ENCODE measurements around the gene NFIX. TPM values are rescaled to one million over a fixed set of nuclear protein-coding genes. Genes with fewer than 3 reads are reported as not detected.

Gene NFIX
- total RNA-seq, 1 donor from 2014 or later: 146 TPM

DNA sequence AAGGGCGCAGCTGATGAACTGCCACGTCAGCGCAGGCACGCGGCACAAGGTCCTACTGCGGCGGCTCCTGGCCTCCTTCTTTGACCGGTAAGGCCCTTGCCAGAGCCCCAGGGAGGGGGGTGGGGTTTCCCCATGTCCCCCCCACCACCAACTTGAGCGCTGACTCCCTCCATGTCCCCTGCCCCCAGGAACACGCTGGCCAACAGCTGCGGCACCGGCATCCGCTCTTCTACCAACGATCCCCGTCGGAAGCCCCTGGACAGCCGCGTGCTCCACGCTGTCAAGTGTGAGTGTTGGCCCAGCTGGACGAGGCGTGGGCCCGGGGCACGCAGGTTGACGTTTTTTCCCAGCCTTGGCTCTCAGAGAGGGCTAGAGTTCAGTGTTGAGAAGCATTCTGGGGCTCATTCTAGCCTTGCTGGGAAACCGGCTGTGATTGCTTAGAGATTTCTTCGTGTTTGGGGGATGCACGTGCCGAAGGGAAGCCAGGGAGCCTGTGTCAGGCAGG, 142.1 kb downstream of the NFIX start:
- DNase-seq: no peak
- H3K4me1 ChIP-seq: peaks cover 17% of the 10 kb centered on the region
- no peaks in the 10 kb centered on the region for H3K9me3 ChIP-seq
- no peak overlapping the region for H3K27ac ChIP-seq
- no peaks in the 10 kb centered on the region for H3K27me3 ChIP-seq (ENCODE audit: low read depth)
- intact Hi-C loops (cut with DNase I): no loop called here
- H3K36me3 ChIP-seq: peaks cover 48% of the 10 kb centered on the region
- ATAC-seq: no peak
- TF ChIP-seq, protein P1, sequence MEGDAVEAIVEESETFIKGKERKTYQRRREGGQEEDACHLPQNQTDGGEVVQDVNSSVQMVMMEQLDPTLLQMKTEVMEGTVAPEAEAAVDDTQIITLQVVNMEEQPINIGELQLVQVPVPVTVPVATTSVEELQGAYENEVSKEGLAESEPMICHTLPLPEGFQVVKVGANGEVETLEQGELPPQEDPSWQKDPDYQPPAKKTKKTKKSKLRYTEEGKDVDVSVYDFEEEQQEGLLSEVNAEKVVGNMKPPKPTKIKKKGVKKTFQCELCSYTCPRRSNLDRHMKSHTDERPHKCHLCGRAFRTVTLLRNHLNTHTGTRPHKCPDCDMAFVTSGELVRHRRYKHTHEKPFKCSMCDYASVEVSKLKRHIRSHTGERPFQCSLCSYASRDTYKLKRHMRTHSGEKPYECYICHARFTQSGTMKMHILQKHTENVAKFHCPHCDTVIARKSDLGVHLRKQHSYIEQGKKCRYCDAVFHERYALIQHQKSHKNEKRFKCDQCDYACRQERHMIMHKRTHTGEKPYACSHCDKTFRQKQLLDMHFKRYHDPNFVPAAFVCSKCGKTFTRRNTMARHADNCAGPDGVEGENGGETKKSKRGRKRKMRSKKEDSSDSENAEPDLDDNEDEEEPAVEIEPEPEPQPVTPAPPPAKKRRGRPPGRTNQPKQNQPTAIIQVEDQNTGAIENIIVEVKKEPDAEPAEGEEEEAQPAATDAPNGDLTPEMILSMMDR (IDR thresholded peaks at IDR 0.05): no peak
- H3K4me3 ChIP-seq: no peak overlapping the region

DNA sequence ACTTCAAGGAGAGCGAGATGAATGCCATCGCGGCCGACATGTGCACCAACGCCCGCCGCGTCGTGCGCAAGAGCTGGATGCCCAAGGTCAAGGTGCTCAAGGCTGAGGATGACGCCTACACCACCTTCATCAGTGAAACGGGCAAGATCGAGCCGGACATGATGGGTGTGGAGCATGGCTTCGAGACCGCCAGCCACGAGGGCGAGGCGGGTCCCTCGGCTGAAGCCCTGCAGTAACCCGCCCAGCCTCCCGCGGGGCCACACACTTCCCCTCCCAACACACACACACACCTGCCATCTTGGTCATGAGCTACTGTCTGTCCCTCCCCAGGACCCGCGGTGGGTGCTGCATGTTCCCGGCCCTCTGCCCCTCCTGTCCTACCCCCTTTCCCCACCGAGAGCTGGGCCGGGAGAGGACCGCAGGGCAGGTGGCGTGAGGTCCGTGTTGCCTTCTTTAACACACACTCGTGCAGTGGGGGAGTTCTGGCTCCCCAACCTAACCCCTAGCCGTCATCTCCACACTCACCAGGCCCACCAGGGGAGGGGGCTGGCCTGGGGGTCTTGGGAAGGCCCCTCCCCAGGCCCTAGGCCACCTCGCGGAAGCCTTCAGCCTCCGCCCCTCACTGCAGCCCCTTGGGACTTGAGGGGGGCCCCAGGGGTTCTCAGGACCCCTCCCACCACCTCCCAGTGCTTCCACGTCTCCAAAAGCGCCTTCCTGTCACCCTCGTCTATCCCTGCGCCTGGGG, 143.1 kb downstream of the NFIX start:
- no peak for DNase-seq
- Histone ChIP-seq H3K27me3 (ENCODE audit: low read depth) (no peaks in the 10 kb centered on the region), H3K27ac (no peak overlapping the region), H3K36me3 (peaks cover 48% of the 10 kb centered on the region), H3K4me3 (no peak overlapping the region), H3K9me3 (no peaks in the 10 kb centered on the region), H3K4me1 (peaks cover 15% of the 10 kb centered on the region)
- no peak for ATAC-seq
- intact Hi-C loops (cut with DNase I): no loop called here
- TF ChIP-seq, protein P1 (IDR thresholded peaks at IDR 0.05): no peak

DNA sequence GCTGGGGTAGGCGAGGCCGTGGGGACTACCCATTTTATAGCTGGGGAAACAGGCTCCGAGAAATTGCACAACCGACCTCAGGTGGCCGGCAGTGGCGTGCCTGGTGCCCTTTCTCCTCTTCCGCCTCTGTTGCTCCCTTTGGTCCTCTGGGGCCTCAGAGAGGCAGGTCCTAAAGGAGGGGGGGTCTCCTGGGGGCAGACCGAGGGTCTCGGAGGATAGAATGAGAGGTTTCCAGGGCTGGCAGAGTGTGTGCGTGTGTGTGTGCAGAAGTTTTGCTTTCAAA, 143.6 kb downstream of the NFIX start:
- peaks cover 15% of the 10 kb centered on the region for H3K4me1 ChIP-seq
- ATAC-seq (no peak), DNase-seq (no peak)
- intact Hi-C loops (cut with DNase I): no loop called here
- TF ChIP-seq, protein P1 (IDR thresholded peaks at IDR 0.05): no peak
- H3K4me3 ChIP-seq: no peak overlapping the region
- H3K27me3 ChIP-seq (ENCODE audit: low read depth): no peaks in the 10 kb centered on the region
- H3K27ac ChIP-seq: no peak overlapping the region
- peaks cover 50% of the 10 kb centered on the region for H3K36me3 ChIP-seq
- H3K9me3 ChIP-seq: no peaks in the 10 kb centered on the region

DNA sequence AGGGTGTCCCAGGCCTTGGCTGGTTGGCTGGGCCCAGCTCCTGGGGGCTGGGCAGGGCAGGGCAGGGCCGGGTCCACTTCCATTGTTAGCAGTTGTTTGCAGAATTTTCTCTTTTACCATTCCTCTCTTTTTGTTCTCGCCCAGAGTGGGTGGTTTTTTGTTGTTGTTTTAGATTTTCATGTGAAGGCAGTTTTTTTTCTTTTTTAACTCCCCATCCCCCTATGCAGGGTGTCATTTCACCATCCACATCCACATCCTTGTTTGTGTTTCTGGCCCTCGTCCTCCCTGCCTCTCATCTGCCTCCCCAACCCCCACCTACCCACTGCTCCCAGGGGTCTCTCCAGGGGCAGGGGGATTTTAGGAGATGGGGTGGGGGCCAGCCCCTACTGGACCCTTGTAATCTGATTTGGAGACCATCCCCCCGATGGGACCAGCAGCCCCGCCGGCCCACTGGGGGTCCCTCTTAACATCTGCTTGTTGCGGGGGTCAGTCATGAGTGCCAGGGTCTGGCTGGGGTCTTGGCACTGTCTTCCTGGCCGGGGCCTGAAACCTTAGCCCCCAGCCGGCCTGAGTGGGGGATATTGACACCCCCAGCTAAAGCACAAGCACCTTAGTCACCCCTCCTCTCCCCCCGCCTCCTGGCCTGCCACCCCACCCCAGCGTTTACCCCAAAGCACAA, 144.5 kb downstream of the NFIX start:
- no peak overlapping the region for H3K27ac ChIP-seq
- peaks cover 57% of the 10 kb centered on the region for H3K36me3 ChIP-seq
- no peak overlapping the region for H3K4me3 ChIP-seq
- no peaks in the 10 kb centered on the region for H3K27me3 ChIP-seq (ENCODE audit: low read depth)
- TF ChIP-seq, protein P1 (IDR thresholded peaks at IDR 0.05): no peak
- DNase-seq (no peak), ATAC-seq (no peak)
- intact Hi-C loops (cut with DNase I): no loop called here
- peaks cover 15% of the 10 kb centered on the region for H3K4me1 ChIP-seq
- H3K9me3 ChIP-seq: no peaks in the 10 kb centered on the region

DNA sequence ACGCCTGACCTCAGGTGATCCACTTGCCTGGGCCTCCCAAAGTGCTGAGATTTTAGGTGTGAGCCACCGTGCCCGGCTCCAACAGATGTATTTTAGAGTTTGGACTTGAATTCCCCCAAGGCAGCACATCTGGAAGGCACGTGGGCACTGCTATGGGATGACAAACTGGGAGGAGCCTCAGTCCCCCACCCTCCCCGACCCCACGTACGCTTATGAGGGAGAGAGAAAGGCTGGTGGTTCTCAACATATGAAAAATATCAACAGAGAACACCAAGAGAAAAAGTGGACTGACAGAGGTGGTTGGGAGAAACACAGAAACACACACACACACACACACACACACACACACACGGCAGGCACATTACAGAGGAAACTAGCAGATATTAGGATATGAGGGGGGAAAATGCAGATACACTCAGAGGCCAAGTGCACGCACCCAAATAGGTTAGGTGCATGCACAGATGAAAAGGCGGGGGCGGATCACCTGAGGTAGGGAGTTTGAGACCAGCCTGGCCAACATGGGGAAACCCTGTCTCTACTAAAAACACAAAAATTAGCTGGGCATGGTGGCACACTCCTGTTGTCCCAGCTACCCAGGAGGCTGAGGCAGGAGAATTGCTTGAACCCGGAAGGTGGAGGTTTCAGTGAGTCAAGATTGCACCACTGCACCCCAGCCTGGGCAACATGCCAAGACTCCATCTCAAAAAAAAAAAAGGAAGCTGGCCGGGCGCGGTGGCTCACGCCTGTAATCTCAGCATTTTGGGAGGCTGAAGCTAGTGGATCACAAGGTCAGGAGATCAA, 151.7 kb downstream of the NFIX start:
- ATAC-seq (no peak), DNase-seq (peak; percentile 77)
- TF ChIP-seq, protein P1 (IDR thresholded peaks at IDR 0.05): no peak
- H3K27ac ChIP-seq: no peak overlapping the region
- intact Hi-C loops (cut with DNase I): no loop called here
- H3K4me3 ChIP-seq: no peak overlapping the region
- H3K36me3 ChIP-seq: peaks cover 21% of the 10 kb centered on the region
- H3K27me3 ChIP-seq (ENCODE audit: low read depth): no peaks in the 10 kb centered on the region
- peaks cover 17% of the 10 kb centered on the region for H3K4me1 ChIP-seq
- H3K9me3 ChIP-seq: no peaks in the 10 kb centered on the region

Other genes starting within 250 kb of the NFIX start
- gene BEST2, start 243.7 kb upstream of the NFIX start, total RNA-seq: not detected
- gene HOOK2, start 219.9 kb upstream of the NFIX start, total RNA-seq: 57.5 TPM
- gene JUNB, start 204.0 kb upstream of the NFIX start, total RNA-seq: 131 TPM
- 101 TPM for gene PRDX2, start 193.7 kb upstream of the NFIX start, total RNA-seq
- 1.5 TPM for gene THSD8, start 193.4 kb upstream of the NFIX start, total RNA-seq
- 10.9 TPM for gene RNASEH2A, start 188.9 kb upstream of the NFIX start, total RNA-seq
- gene RTBDN, start 160.9 kb upstream of the NFIX start, total RNA-seq: not detected
- 0.15 TPM for gene MAST1, start 157.0 kb upstream of the NFIX start, total RNA-seq
- 101 TPM for gene DNASE2, start 114.0 kb upstream of the NFIX start, total RNA-seq
- 0.24 TPM for gene KLF1, start 108.3 kb upstream of the NFIX start, total RNA-seq
- 23.9 TPM for gene GCDH, start 104.3 kb upstream of the NFIX start, total RNA-seq
- not detected for gene SYCE2, start 76.2 kb upstream of the NFIX start, total RNA-seq
- 44.4 TPM for gene FARSA, start 61.8 kb upstream of the NFIX start, total RNA-seq
- 872 TPM for gene CALR, start 56.9 kb upstream of the NFIX start, total RNA-seq
- 93.3 TPM for gene RAD23A, start 49.6 kb upstream of the NFIX start, total RNA-seq
- gene GADD45GIP1, start 38.3 kb upstream of the NFIX start, total RNA-seq: 14.8 TPM
- 0.32 TPM for gene DAND5, start 25.9 kb upstream of the NFIX start, total RNA-seq
- gene LYL1, start 107.4 kb downstream of the NFIX start, total RNA-seq: 27.2 TPM
- 29.3 TPM for gene TRMT1, start 121.3 kb downstream of the NFIX start, total RNA-seq
- gene NACC1, start 122.8 kb downstream of the NFIX start, total RNA-seq: 35.2 TPM
- gene STX10, start 154.9 kb downstream of the NFIX start, total RNA-seq: 82.7 TPM
- gene IER2, start 154.9 kb downstream of the NFIX start, total RNA-seq: 80.2 TPM